HCT116 (cell line): ENCODE data around the gene HSPA2.

Experiments used
- POLR2AphosphoS5 ChIP-seq: IDR thresholded peaks from 2 replicates; pipeline ENCODE4 v1.6.1; 2011; ENCODE audit warnings: mild to moderate bottlenecking, low read depth, low read length, moderate library complexity
- YY1 ChIP-seq: IDR thresholded peaks from 2 replicates; pipeline ENCODE4 v1.6.1; 2011; ENCODE audit warnings: low read length, low read depth, moderate library complexity, mild to moderate bottlenecking; ENCODE audit not compliant: insufficient replicate concordance; ENCODE audit errors: extremely low read depth
- TF ChIP-seq, protein P1 (sequence below): IDR thresholded peaks from 2 replicates; pipeline ENCODE4 v1.6.1; 2012; ENCODE audit warnings: low read depth
- TF ChIP-seq, protein P2 (sequence below), 3 experiments: fragments of 200-600 bp in 1 of 3; sonication (generic) in 1 of 3; IDR thresholded peaks in 2 of 3; conservative IDR thresholded peaks in 1 of 3; 2 replicates each; pipeline ENCODE4 v1.5.1; 2012 to 2017; ENCODE audit warnings: low read depth in 2 of 3, low read length in 2 of 3, antibody characterized with exemption in 1 of 3, borderline replicate concordance in 1 of 3, control low read depth in 1 of 3, mild to moderate bottlenecking in 1 of 3, mixed read lengths in 1 of 3, mixed run types in 1 of 3, moderate library complexity in 1 of 3; ENCODE audit not compliant: insufficient read depth in 1 of 3

DNA sequence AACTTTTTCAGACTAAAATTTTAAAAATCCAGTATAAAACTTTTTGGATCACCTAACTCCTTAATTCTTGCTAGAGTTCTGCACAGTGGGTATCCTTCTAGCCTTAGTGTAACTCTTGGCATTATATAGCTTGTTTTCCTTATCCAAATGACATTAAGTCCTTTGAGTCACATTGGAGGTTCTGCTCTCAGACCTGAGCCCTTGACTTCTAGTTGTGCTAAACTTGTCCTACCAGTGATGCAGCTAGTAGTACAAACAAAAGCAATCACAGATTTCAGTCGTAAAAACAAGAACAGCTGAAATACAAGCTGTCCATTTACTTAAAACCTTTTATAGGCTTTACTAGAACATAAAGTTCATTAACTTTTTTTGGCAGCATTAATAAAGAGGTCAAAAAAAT is 25.5 kb upstream of the HSPA2 start:
- TF ChIP-seq, protein P1, sequence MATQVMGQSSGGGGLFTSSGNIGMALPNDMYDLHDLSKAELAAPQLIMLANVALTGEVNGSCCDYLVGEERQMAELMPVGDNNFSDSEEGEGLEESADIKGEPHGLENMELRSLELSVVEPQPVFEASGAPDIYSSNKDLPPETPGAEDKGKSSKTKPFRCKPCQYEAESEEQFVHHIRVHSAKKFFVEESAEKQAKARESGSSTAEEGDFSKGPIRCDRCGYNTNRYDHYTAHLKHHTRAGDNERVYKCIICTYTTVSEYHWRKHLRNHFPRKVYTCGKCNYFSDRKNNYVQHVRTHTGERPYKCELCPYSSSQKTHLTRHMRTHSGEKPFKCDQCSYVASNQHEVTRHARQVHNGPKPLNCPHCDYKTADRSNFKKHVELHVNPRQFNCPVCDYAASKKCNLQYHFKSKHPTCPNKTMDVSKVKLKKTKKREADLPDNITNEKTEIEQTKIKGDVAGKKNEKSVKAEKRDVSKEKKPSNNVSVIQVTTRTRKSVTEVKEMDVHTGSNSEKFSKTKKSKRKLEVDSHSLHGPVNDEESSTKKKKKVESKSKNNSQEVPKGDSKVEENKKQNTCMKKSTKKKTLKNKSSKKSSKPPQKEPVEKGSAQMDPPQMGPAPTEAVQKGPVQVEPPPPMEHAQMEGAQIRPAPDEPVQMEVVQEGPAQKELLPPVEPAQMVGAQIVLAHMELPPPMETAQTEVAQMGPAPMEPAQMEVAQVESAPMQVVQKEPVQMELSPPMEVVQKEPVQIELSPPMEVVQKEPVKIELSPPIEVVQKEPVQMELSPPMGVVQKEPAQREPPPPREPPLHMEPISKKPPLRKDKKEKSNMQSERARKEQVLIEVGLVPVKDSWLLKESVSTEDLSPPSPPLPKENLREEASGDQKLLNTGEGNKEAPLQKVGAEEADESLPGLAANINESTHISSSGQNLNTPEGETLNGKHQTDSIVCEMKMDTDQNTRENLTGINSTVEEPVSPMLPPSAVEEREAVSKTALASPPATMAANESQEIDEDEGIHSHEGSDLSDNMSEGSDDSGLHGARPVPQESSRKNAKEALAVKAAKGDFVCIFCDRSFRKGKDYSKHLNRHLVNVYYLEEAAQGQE, result no peak
- TF ChIP-seq YY1 (no peak), POLR2AphosphoS5 (no peak)
- TF ChIP-seq, protein P2, sequence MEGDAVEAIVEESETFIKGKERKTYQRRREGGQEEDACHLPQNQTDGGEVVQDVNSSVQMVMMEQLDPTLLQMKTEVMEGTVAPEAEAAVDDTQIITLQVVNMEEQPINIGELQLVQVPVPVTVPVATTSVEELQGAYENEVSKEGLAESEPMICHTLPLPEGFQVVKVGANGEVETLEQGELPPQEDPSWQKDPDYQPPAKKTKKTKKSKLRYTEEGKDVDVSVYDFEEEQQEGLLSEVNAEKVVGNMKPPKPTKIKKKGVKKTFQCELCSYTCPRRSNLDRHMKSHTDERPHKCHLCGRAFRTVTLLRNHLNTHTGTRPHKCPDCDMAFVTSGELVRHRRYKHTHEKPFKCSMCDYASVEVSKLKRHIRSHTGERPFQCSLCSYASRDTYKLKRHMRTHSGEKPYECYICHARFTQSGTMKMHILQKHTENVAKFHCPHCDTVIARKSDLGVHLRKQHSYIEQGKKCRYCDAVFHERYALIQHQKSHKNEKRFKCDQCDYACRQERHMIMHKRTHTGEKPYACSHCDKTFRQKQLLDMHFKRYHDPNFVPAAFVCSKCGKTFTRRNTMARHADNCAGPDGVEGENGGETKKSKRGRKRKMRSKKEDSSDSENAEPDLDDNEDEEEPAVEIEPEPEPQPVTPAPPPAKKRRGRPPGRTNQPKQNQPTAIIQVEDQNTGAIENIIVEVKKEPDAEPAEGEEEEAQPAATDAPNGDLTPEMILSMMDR (IDR thresholded peaks at IDR 0.05 in 2 of 3, conservative IDR thresholded peaks at IDR 0.05 in 1 of 3; ENCODE audit: borderline replicate concordance in 1 of 3, insufficient read depth in 1 of 3, low read depth in 2 of 3, low read length in 2 of 3), result no peak
